Activated naive CD8-positive, alpha-beta T cell (primary cell): ENCODE measurements around the gene ACTA2.
A peak's percentile ranks its signal among the peaks of the same experiment; 100 is the strongest.

Source experiments
- H3K27ac Mint-ChIP-seq: one replicate; pipeline ENCODE4 v1.8.0; 2021; ENCODE audit warnings: mixed read lengths
- H3K27me3 Mint-ChIP-seq: one replicate; pipeline ENCODE4 v1.8.0; 2021; ENCODE audit warnings: mixed read lengths
- H3K36me3 Mint-ChIP-seq: one replicate; pipeline ENCODE4 v1.8.0; 2021; ENCODE audit warnings: mixed read lengths
- H3K4me1 Mint-ChIP-seq: one replicate; pipeline ENCODE4 v1.8.0; 2021; ENCODE audit warnings: low read depth, mixed read lengths
- H3K4me3 Mint-ChIP-seq: one replicate; pipeline ENCODE4 v1.8.0; 2021; ENCODE audit warnings: mild to moderate bottlenecking, mixed read lengths
- H3K9me3 Mint-ChIP-seq: one replicate; pipeline ENCODE4 v1.8.0; 2021; ENCODE audit warnings: low read depth, mixed read lengths

ACTA2 gene

GRCh38 chr10:88908194-88908593, 44.4 kb downstream of the ACTA2 start:
- H3K9me3 Mint-ChIP-seq = no peaks in the 10 kb centered on the region
- H3K36me3 Mint-ChIP-seq = peaks cover 35% of the 10 kb centered on the region
- peak overlapping the region; percentile 54 for H3K4me3 Mint-ChIP-seq
- peak overlapping the region; percentile 89 for H3K27ac Mint-ChIP-seq
- H3K4me1 Mint-ChIP-seq = peaks cover 28% of the 10 kb centered on the region
- no peaks in the 10 kb centered on the region for H3K27me3 Mint-ChIP-seq

GRCh38 chr10:88906921-88907320, 45.7 kb downstream of the ACTA2 start:
- H3K9me3 Mint-ChIP-seq = no peaks in the 10 kb centered on the region
- H3K4me1 Mint-ChIP-seq = peaks cover 39% of the 10 kb centered on the region
- no peak overlapping the region for H3K4me3 Mint-ChIP-seq
- H3K36me3 Mint-ChIP-seq = peaks cover 37% of the 10 kb centered on the region
- H3K27me3 Mint-ChIP-seq = no peaks in the 10 kb centered on the region
- H3K27ac Mint-ChIP-seq = peak overlapping the region; percentile 34

GRCh38 chr10:88903715-88904114, 48.9 kb downstream of the ACTA2 start:
- peak overlapping the region; percentile 75 for H3K27ac Mint-ChIP-seq
- H3K4me3 Mint-ChIP-seq = no peak overlapping the region
- no peaks in the 10 kb centered on the region for H3K9me3 Mint-ChIP-seq
- H3K36me3 Mint-ChIP-seq = peaks cover 29% of the 10 kb centered on the region
- peaks cover 57% of the 10 kb centered on the region for H3K4me1 Mint-ChIP-seq
- H3K27me3 Mint-ChIP-seq = no peaks in the 10 kb centered on the region

- Mint-ChIP-seq H3K4me3 (peak overlapping the region; percentile 79), H3K9me3 (no peaks in the 10 kb centered on the region), H3K4me1 (peaks cover 58% of the 10 kb centered on the region), H3K27ac (peak overlapping the region; percentile 99), H3K27me3 (no peaks in the 10 kb centered on the region), H3K36me3 (peaks cover 24% of the 10 kb centered on the region)
These were observed 50.4 kb downstream of the ACTA2 start for GRCh38 chr10:88901984-88902789.

GRCh38 chr10:88901206-88901983, 51.2 kb downstream of the ACTA2 start:
- peaks cover 20% of the 10 kb centered on the region for H3K36me3 Mint-ChIP-seq
- H3K27me3 Mint-ChIP-seq = no peaks in the 10 kb centered on the region
- peaks cover 63% of the 10 kb centered on the region for H3K4me1 Mint-ChIP-seq
- H3K27ac Mint-ChIP-seq = peak overlapping the region; percentile 99
- peak overlapping the region; percentile 79 for H3K4me3 Mint-ChIP-seq
- H3K9me3 Mint-ChIP-seq = no peaks in the 10 kb centered on the region

GRCh38 chr10:88899886-88900285, 52.7 kb downstream of the ACTA2 start:
- Mint-ChIP-seq H3K27me3 (no peaks in the 10 kb centered on the region), H3K4me1 (peaks cover 76% of the 10 kb centered on the region), H3K4me3 (no peak overlapping the region), H3K27ac (peak overlapping the region; percentile 99), H3K36me3 (peaks cover 13% of the 10 kb centered on the region), H3K9me3 (no peaks in the 10 kb centered on the region)

GRCh38 chr10:88898727-88899126, 53.8 kb downstream of the ACTA2 start:
- Mint-ChIP-seq H3K9me3 (no peaks in the 10 kb centered on the region), H3K4me1 (peaks cover 82% of the 10 kb centered on the region), H3K36me3 (peaks cover 12% of the 10 kb centered on the region), H3K4me3 (no peak overlapping the region), H3K27me3 (no peaks in the 10 kb centered on the region), H3K27ac (peak overlapping the region; percentile 69)

- no peaks in the 10 kb centered on the region for H3K9me3 Mint-ChIP-seq
- H3K4me3 Mint-ChIP-seq = peak overlapping the region; percentile 76
- peak overlapping the region; percentile 93 for H3K27ac Mint-ChIP-seq
- peaks cover 8% of the 10 kb centered on the region for H3K36me3 Mint-ChIP-seq
- H3K27me3 Mint-ChIP-seq = no peaks in the 10 kb centered on the region
- H3K4me1 Mint-ChIP-seq = peaks cover 79% of the 10 kb centered on the region
These were observed 55.3 kb downstream of the ACTA2 start for GRCh38 chr10:88896994-88897853.

- Mint-ChIP-seq H3K4me1 (peaks cover 76% of the 10 kb centered on the region), H3K27me3 (no peaks in the 10 kb centered on the region), H3K36me3 (peaks cover 5% of the 10 kb centered on the region), H3K4me3 (peak overlapping the region; percentile 76), H3K27ac (peak overlapping the region; percentile 93), H3K9me3 (no peaks in the 10 kb centered on the region)
These were observed 56.1 kb downstream of the ACTA2 start for GRCh38 chr10:88896372-88896993.

GRCh38 chr10:88895250-88895649, 57.3 kb downstream of the ACTA2 start:
- Mint-ChIP-seq H3K27ac (no peak overlapping the region), H3K9me3 (no peaks in the 10 kb centered on the region), H3K27me3 (no peaks in the 10 kb centered on the region), H3K4me3 (no peak overlapping the region), H3K4me1 (peaks cover 75% of the 10 kb centered on the region), H3K36me3 (peaks cover 6% of the 10 kb centered on the region)

GRCh38 chr10:88893611-88894010, 59.0 kb downstream of the ACTA2 start:
- H3K36me3 Mint-ChIP-seq = peaks cover 4% of the 10 kb centered on the region
- H3K27me3 Mint-ChIP-seq = no peaks in the 10 kb centered on the region
- H3K4me3 Mint-ChIP-seq = no peak overlapping the region
- H3K27ac Mint-ChIP-seq = no peak overlapping the region
- H3K4me1 Mint-ChIP-seq = peaks cover 78% of the 10 kb centered on the region
- no peaks in the 10 kb centered on the region for H3K9me3 Mint-ChIP-seq

GRCh38 chr10:88892222-88892967, 60.2 kb downstream of the ACTA2 start:
- H3K27me3 Mint-ChIP-seq = no peaks in the 10 kb centered on the region
- H3K4me3 Mint-ChIP-seq = no peak overlapping the region
- H3K36me3 Mint-ChIP-seq = peaks cover 11% of the 10 kb centered on the region
- no peaks in the 10 kb centered on the region for H3K9me3 Mint-ChIP-seq
- H3K27ac Mint-ChIP-seq = peak overlapping the region; percentile 67
- peaks cover 78% of the 10 kb centered on the region for H3K4me1 Mint-ChIP-seq

- H3K27ac Mint-ChIP-seq = peak overlapping the region; percentile 38
- no peaks in the 10 kb centered on the region for H3K9me3 Mint-ChIP-seq
- H3K36me3 Mint-ChIP-seq = peaks cover 11% of the 10 kb centered on the region
- H3K4me3 Mint-ChIP-seq = no peak overlapping the region
- H3K27me3 Mint-ChIP-seq = no peaks in the 10 kb centered on the region
- peaks cover 80% of the 10 kb centered on the region for H3K4me1 Mint-ChIP-seq
These were observed 61.7 kb downstream of the ACTA2 start for GRCh38 chr10:88890681-88891381.
